Peyer's patch (tissue), 4 donors: ENCODE data around the gene PIAS3. TPM values are rescaled to one million over a fixed set of nuclear protein-coding genes. Genes with fewer than 3 reads are reported as not detected.
A peak's percentile ranks its signal among the peaks of the same experiment; 100 is the strongest.
"Not testable (repeated sequence)": the region's sequence is repeated elsewhere in the genome, so short reads cannot be mapped to it uniquely, and the experiment has no call there.

Experiments used
- DNase-seq, 3 donors: peaks; one replicate each; pipeline ENCODE4 v3.0.0-alpha.2; 2017 to 2019
- H3K27ac ChIP-seq, 4 donors: fragments of 200-600 bp; sonication (generic); one replicate each; pipeline ENCODE4 v1.5.1; 2016 to 2019
- H3K27me3 ChIP-seq, 2 donors: fragments of 200-600 bp; sonication (generic); one replicate each; pipeline ENCODE4 v1.5.1; 2019
- H3K36me3 ChIP-seq, 3 donors: fragments of 200-600 bp; sonication (generic); one replicate each; pipeline ENCODE4 v1.5.1; 2016 to 2019
- H3K4me1 ChIP-seq, 4 donors: fragments of 200-600 bp; sonication (generic); one replicate each; pipeline ENCODE4 v1.5.1; 2016 to 2019
- H3K4me3 ChIP-seq, 4 donors: fragments of 200-600 bp; sonication (generic); 1 replicate in 3 of 4; 2 replicates in 1 of 4; pipeline ENCODE4 v1.5.1; 2016 to 2019; ENCODE audit warnings: mild to moderate bottlenecking in 1 of 4
- H3K9me3 ChIP-seq, 4 donors: fragments of 200-600 bp; sonication (generic); one replicate each; pipeline ENCODE4 v1.5.1; 2016 to 2019; ENCODE audit warnings: mild to moderate bottlenecking in 1 of 4
- CTCF ChIP-seq, 6 experiments: fragments of 450-650 bp in 4 of 6; fragments of 200-600 bp in 2 of 6; sonication (generic) in 1 of 6; IDR thresholded peaks; one replicate each; pipeline ENCODE4 v1.5.1; 2017 to 2019; ENCODE audit warnings: antibody characterized with exemption in 6 of 6, mild to moderate bottlenecking in 3 of 6, moderate library complexity in 1 of 6
- POLR2A ChIP-seq, 2 donors: fragments of 450-650 bp; IDR thresholded peaks; one replicate each; pipeline ENCODE4 v1.5.1; 2017; ENCODE audit warnings: antibody characterized with exemption in 2 of 2, mild to moderate bottlenecking in 2 of 2, moderate library complexity in 2 of 2
- total RNA-seq, 4 donors: library from RNA; depleted of rRNA; stranded (reverse); fragments of >200 nt; gene quantifications; one replicate each; pipeline ENCODE4 v1.1.0, GENCODE V29; 2016

The PIAS3 gene
- total RNA-seq, 4 donors from 2014 or later = 8.9 to 35.5 (median 17.2) TPM

- peak in 2 of 3 donors; percentile 31 to 53 for DNase-seq
- Histone ChIP-seq H3K4me1 (peaks cover 0 to 15% (median 9%) of the 10 kb centered on the region in 4 donors), H3K27ac (peak overlapping the region; percentile 57 to 82 (median 72)), H3K27me3 (no peaks in the 10 kb centered on the region), H3K36me3 (peaks cover 0 to 50% (median 0%) of the 10 kb centered on the region in 3 donors), H3K4me3 (peak overlapping the region; percentile 48 to 82 (median 58)), H3K9me3 (no peaks in the 10 kb centered on the region)
- TF ChIP-seq POLR2A (IDR thresholded peaks at IDR 0.05) = no peak
- peak; percentile 47 to 70 (median 57) for TF ChIP-seq CTCF (IDR thresholded peaks at IDR 0.05)
Measured at GRCh38 chr1:145846201-145846612, 12.7 kb downstream of the PIAS3 start.

GRCh38 chr1:145845514-145846161 lies 13.2 kb downstream of the PIAS3 start, which contains the start of gene NUDT17:
NUDT17 (plus strand) TSS chr1:145845630; CDS start chr1:145845641, 11 bp downstream.
- Histone ChIP-seq H3K36me3 (peaks cover 0 to 50% (median 0%) of the 10 kb centered on the region in 3 donors), H3K4me3 (peak within 1 kb of the TSS; percentile 48 to 82 (median 58))

GRCh38 chr1:145845144-145845513 lies 13.8 kb downstream of the PIAS3 start:
- no peaks in the 10 kb centered on the region for H3K9me3 ChIP-seq
- H3K36me3 ChIP-seq = peaks cover 0 to 50% (median 0%) of the 10 kb centered on the region in 3 donors
- TF ChIP-seq CTCF (IDR thresholded peaks at IDR 0.05) = no peak
- no peak for TF ChIP-seq POLR2A (IDR thresholded peaks at IDR 0.05)
- peak overlapping the region; percentile 48 to 82 (median 58) for H3K4me3 ChIP-seq
- no peaks in the 10 kb centered on the region for H3K27me3 ChIP-seq
- H3K27ac ChIP-seq = peak overlapping the region; percentile 57 to 82 (median 72)
- no peak for DNase-seq
- peaks cover 0 to 15% (median 9%) of the 10 kb centered on the region in 4 donors for H3K4me1 ChIP-seq

More at GRCh38 chr1:145845514-145846161, 13.2 kb downstream of the PIAS3 start, which contains the start of gene NUDT17:
- no peak for TF ChIP-seq POLR2A (IDR thresholded peaks at IDR 0.05)
- TF ChIP-seq CTCF (IDR thresholded peaks at IDR 0.05) = peak; percentile 71 to 96 (median 83)
- Histone ChIP-seq H3K27me3 (no peaks in the 10 kb centered on the region), H3K9me3 (no peaks in the 10 kb centered on the region), H3K4me1 (peaks cover 0 to 15% (median 9%) of the 10 kb centered on the region in 4 donors), H3K27ac (peak within 1 kb of the TSS; percentile 57 to 82 (median 72))
- DNase-seq = peak; percentile 70 to 91 (median 84)

GRCh38 chr1:145843031-145843430 lies 15.8 kb downstream of the PIAS3 start:
- no peak overlapping the region for H3K27ac ChIP-seq
- H3K4me3 ChIP-seq = no peak overlapping the region
- no peak for DNase-seq
- H3K36me3 ChIP-seq = peaks cover 0 to 55% (median 0%) of the 10 kb centered on the region in 3 donors
- no peaks in the 10 kb centered on the region for H3K27me3 ChIP-seq
- TF ChIP-seq CTCF (IDR thresholded peaks at IDR 0.05) = no peak
- no peak for TF ChIP-seq POLR2A (IDR thresholded peaks at IDR 0.05)
- H3K4me1 ChIP-seq = peaks cover 0 to 15% (median 9%) of the 10 kb centered on the region in 4 donors
- H3K9me3 ChIP-seq = no peaks in the 10 kb centered on the region

- TF ChIP-seq POLR2A (IDR thresholded peaks at IDR 0.05) = no peak
- TF ChIP-seq CTCF (IDR thresholded peaks at IDR 0.05) = no peak
- Histone ChIP-seq H3K4me1 (no peaks in the 10 kb centered on the region), H3K27me3 (no peaks in the 10 kb centered on the region), H3K36me3 (peaks cover 0 to 97% (median 0%) of the 10 kb centered on the region in 3 donors), H3K9me3 (no peaks in the 10 kb centered on the region), H3K27ac (no peak overlapping the region), H3K4me3 (no peak overlapping the region)
- no peak for DNase-seq
Measured at GRCh38 chr1:145837656-145838055, 21.2 kb downstream of the PIAS3 start.

- H3K9me3 ChIP-seq, DNase-seq, H3K27me3 ChIP-seq, H3K27ac ChIP-seq, H3K4me1 ChIP-seq, H3K4me3 ChIP-seq: not testable (repeated sequence)
- peaks cover 0 to 93% (median 3%) of the 10 kb centered on the region in 3 donors for H3K36me3 ChIP-seq
Measured at GRCh38 chr1:145830810-145831209, 28.1 kb downstream of the PIAS3 start.
